K562 (cell line): ENCODE results near the gene HAUS3. TPM values are rescaled to one million over a fixed set of nuclear protein-coding genes. Genes with fewer than 3 reads are reported as not detected.
A peak's percentile ranks its signal among the peaks of the same experiment; 100 is the strongest.

ENCODE experiments used
- CREB3L1 ChIP-seq: fragments of 450-650 bp; IDR thresholded peaks from 2 replicates; pipeline ENCODE4 v1.6.1; 2014; ENCODE audit warnings: low read depth, mild to moderate bottlenecking, moderate library complexity, borderline replicate concordance
- ELK1 ChIP-seq: sonication (generic); formaldehyde crosslinking; IDR thresholded peaks from 2 replicates; pipeline ENCODE4 v1.8.1; 2022; ENCODE audit warnings: missing genetic modification reagents
- ETS2 ChIP-seq: IDR thresholded peaks from 2 replicates; pipeline ENCODE4 v1.6.1; 2016; ENCODE audit warnings: borderline replicate concordance, missing genetic modification characterization, mild to moderate bottlenecking, moderate library complexity, missing compliant biosample characterization; ENCODE audit not compliant: poor library complexity, severe bottlenecking
- FUS ChIP-seq: fragments of 200-400 bp; formaldehyde crosslinking; optimal IDR thresholded peaks from 2 replicates; pipeline ENCODE3; 2017; ENCODE audit warnings: low read depth, low read length
- ILK ChIP-seq: fragments of 450-650 bp; IDR thresholded peaks from 2 replicates; pipeline ENCODE4 v1.6.1; 2016; ENCODE audit warnings: missing genetic modification characterization, low read depth, mild to moderate bottlenecking, missing compliant biosample characterization, moderate library complexity, borderline replicate concordance
- KDM4B ChIP-seq, 2 experiments: fragments of 450-650 bp in 1 of 2; sonication (generic) in 1 of 2; IDR thresholded peaks; 2 replicates each; pipeline ENCODE4 v1.6.1; 2016 to 2017; ENCODE audit warnings: borderline replicate concordance in 2 of 2, antibody characterized with exemption in 1 of 2, low read depth in 1 of 2, mild to moderate bottlenecking in 1 of 2
- MAFG ChIP-seq: fragments of 450-650 bp; conservative IDR thresholded peaks from 2 replicates; pipeline ENCODE4 v1.6.1; 2016; ENCODE audit warnings: missing genetic modification characterization, missing compliant biosample characterization
- MAX ChIP-seq: sonication (generic); formaldehyde crosslinking; IDR thresholded peaks from 2 replicates; pipeline ENCODE4 v1.9.0; 2022; ENCODE audit warnings: mild to moderate bottlenecking, missing genetic modification reagents
- NBN ChIP-seq: fragments of 450-650 bp; IDR thresholded peaks from 2 replicates; pipeline ENCODE4 v1.6.1; 2016; ENCODE audit warnings: low read depth, mild to moderate bottlenecking
- NFIX ChIP-seq: fragments of 250-450 bp; sonication (Bioruptor Pico); IDR thresholded peaks from 2 replicates; pipeline ENCODE4 v1.4.0; 2020; ENCODE audit warnings: low read depth, mild to moderate bottlenecking, moderate library complexity
- PHB ChIP-seq: fragments of 250-450 bp; sonication (Bioruptor Pico); IDR thresholded peaks from 2 replicates; pipeline ENCODE4 v1.5.0; 2021
- SMAD1 ChIP-seq: fragments of 150-350 bp; IDR thresholded peaks from 2 replicates; pipeline ENCODE4 v1.6.1; 2014; ENCODE audit warnings: low read length, low read depth; ENCODE audit not compliant: partially characterized antibody
- SMAD4 ChIP-seq: fragments of 250-450 bp; sonication (Bioruptor Pico); conservative IDR thresholded peaks from 2 replicates; pipeline ENCODE4 v1.8.0; 2021; ENCODE audit warnings: inconsistent platforms, mild to moderate bottlenecking, moderate library complexity
- TCF7L2 ChIP-seq: fragments of 150-350 bp; IDR thresholded peaks from 2 replicates; pipeline ENCODE4 v1.6.1; 2016; ENCODE audit warnings: low read depth, mild to moderate bottlenecking, low read length, moderate library complexity
- TRIM25 ChIP-seq: fragments of 450-650 bp; IDR thresholded peaks from 2 replicates; pipeline ENCODE4 v1.7.0; 2016; ENCODE audit warnings: borderline replicate concordance
- ZNF121 ChIP-seq: sonication (generic); formaldehyde crosslinking; conservative IDR thresholded peaks from 2 replicates; pipeline ENCODE4 v1.8.0; 2022; ENCODE audit warnings: missing genetic modification reagents
- ZNF143 ChIP-seq: sonication (generic); formaldehyde crosslinking; IDR thresholded peaks from 2 replicates; pipeline ENCODE4 v1.9.0; 2022; ENCODE audit warnings: mild to moderate bottlenecking, missing genetic modification reagents
- ZNF212 ChIP-seq: fragments of 450-650 bp; formaldehyde crosslinking; IDR thresholded peaks from 2 replicates; pipeline ENCODE4 v1.4.0; 2020; ENCODE audit warnings: mild to moderate bottlenecking
- ZNF282 ChIP-seq: sonication (generic); formaldehyde crosslinking; IDR thresholded peaks from 2 replicates; pipeline ENCODE4 v1.8.1; 2023; ENCODE audit warnings: missing genetic modification reagents
- ZNF778 ChIP-seq: fragments of 450-650 bp; formaldehyde crosslinking; IDR thresholded peaks from 2 replicates; pipeline ENCODE4 v1.4.0; 2020; ENCODE audit warnings: mild to moderate bottlenecking, moderate library complexity
- polyA plus RNA-seq, 8 experiments: library from polyadenylated mRNA; depleted of rRNA in 4 of 8; stranded (reverse) in 5 of 8; unstranded in 3 of 8; fragments of >200 nt; fragmentation: Nextera tagmentation in 2 of 8; fragmentation: Illumina TruSeq in 1 of 8; extraction: Ambion mirVana in 2 of 8; extraction: Trizol in 1 of 8; gene quantifications; 2 replicates each; pipeline versions ENCODE4 v1.2.1 to v1.2.3, GENCODE V29; 2011 to 2014; ENCODE audit warnings: inconsistent platforms in 1 of 8, missing spikeins in 1 of 8
- total RNA-seq, 7 experiments: library from RNA; depleted of rRNA in 6 of 7; stranded (reverse); fragments of >200 nt in 6 of 7; fragmentation: Illumina TruSeq in 2 of 7; extraction: Trizol in 2 of 7; gene quantifications; 2 replicates each; pipeline versions ENCODE4 v1.2.1 to v1.2.3, GENCODE V29; 2011 to 2021; ENCODE audit warnings: low replicate concordance in 1 of 7
- TF ChIP-seq, protein P1 (sequence below): IDR thresholded peaks from 2 replicates; pipeline ENCODE4 v1.6.1; 2016; ENCODE audit warnings: missing genetic modification characterization, missing compliant biosample characterization

Gene HAUS3
- total and polyA plus RNA-seq, 9 of the 15 experiments (the other 6 are each of a cell fraction or from before 2014, with no cell fraction given): 8.9 to 25.7 (median 21.5) TPM

GRCh38 chr4:2241410-2242353 lies at the start of gene HAUS3, which contains the start of gene POLN (continued):
- TF ChIP-seq TCF7L2 (no peak), ZNF778 (CRISPR knock-in tag) (no peak), KDM4B (IDR thresholded peaks at IDR 0.05; ENCODE audit: borderline replicate concordance in 2 of 2, low read depth in 1 of 2) (peak in 1 of 2 experiments; percentile 51; a peak in 1 of 4 replicates), MAFG (tag) (no peak), NBN (no peak), ZNF121 (no peak), SMAD1 (no peak), ILK (tag) (no peak), PHB (CRISPR knock-in tag) (no peak), TRIM25 (no peak), SMAD4 (CRISPR knock-in tag) (0 out of 2 replicates have a peak, but pooled peaks have one; percentile 27), ZNF143 (CRISPR knock-in tag) (peak; percentile 82), MAX (peak; percentile 74), ELK1 (CRISPR knock-in tag) (no peak), FUS (no peak), ZNF282 (CRISPR knock-in tag) (no peak), NFIX (no peak), ZNF212 (CRISPR knock-in tag) (no peak), CREB3L1 (no peak), ETS2 (tag) (no peak)
- TF ChIP-seq, protein P1, sequence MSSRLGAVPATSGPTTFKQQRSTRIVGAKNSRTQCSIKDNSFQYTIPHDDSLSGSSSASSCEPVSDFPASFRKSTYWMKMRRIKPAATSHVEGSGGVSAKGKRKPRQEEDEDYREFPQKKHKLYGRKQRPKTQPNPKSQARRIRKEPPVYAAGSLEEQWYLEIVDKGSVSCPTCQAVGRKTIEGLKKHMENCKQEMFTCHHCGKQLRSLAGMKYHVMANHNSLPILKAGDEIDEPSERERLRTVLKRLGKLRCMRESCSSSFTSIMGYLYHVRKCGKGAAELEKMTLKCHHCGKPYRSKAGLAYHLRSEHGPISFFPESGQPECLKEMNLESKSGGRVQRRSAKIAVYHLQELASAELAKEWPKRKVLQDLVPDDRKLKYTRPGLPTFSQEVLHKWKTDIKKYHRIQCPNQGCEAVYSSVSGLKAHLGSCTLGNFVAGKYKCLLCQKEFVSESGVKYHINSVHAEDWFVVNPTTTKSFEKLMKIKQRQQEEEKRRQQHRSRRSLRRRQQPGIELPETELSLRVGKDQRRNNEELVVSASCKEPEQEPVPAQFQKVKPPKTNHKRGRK (tag): no peak
